EH (cell line): ENCODE results near the gene RAD51B.

Experiments used
- DNase-seq: peaks from one replicate; pipeline ENCODE4 v3.0.0-alpha.2; 2015; ENCODE audit warnings: low read depth

Gene RAD51B

DNA sequence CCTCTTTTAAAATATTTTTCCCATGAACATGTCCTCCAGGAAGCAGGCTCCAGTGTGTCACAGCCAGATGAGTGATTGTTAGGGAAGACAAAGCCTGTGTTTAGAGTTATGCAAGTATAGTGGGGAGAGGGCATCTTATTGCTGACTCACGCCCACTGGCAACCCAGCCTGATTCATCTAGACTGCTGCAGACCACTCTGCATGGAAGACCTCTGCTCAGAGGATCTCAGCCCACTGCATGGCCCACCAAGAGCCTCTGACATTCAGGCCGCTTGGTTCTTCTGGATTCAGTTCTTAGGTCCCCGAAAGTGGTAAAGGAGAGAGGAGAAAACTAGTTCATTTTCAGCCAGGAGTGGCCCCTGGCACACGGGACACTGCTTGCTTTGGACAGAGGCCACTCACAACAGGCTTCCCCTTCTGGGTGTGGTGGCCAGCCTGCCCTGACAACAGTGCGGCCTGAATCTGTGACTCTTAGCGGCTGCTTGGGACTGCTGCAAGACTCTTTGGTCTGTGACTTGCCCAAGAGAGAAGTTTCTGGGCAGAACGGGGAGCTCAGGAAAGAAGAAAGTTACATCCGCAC lies 707.0 kb downstream of the RAD51B start:
- DNase-seq, result peak; percentile 19

DNA sequence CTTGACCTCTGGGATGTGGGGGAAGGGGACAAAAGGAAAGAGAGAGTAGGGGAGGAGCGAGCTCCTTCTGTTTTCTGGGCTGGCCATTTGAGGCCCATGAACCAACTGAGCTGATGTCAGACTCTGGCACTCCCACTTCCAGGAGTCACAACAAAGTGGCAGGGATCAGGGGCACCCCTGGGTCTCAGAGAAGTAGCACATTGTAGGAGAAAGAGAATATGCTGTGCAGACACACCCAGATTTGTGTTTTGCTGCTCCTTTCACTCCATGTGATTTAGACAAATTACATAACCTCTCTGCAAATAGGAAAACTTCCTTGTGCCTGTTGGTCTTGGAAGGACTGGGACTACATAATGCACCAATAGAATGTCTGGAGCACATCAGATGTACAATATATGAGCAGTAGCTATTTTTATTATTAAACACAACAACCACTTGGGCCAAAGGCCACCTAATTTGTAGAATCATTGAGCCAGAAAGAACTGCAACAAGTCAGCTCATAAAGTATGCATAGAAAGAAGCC lies 707.8 kb downstream of the RAD51B start:
- peak; percentile 50 for DNase-seq

DNA sequence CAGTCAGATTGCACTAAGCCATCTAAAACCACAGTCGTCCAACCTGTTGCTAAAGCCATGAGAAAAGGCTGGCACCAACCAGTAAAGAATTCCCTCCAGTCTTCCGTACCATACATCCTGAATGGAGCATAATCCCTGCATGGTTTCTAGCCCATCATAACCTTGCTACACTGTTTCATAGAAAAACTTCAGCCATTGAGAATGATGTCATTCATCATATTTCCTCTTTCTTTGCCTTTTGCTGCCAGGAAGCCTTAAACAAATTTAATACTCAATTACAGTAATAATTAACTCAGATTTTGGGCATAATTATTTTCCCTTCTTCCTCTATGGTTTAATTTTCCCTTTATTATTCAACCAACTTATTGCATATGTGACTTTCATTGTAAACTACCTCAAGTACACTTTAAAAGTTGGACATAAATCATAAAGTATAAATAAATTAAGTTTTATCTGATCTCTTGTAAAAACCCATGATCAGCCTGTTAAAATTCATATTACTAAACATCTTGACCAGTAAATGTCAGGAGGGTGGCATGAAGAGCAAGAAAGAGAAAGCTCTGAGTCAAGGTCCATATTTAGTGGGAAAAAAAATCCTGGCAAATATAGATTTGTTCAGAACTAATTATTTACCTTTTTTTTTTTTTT lies 708.6 kb downstream of the RAD51B start:
- no peak for DNase-seq

DNA sequence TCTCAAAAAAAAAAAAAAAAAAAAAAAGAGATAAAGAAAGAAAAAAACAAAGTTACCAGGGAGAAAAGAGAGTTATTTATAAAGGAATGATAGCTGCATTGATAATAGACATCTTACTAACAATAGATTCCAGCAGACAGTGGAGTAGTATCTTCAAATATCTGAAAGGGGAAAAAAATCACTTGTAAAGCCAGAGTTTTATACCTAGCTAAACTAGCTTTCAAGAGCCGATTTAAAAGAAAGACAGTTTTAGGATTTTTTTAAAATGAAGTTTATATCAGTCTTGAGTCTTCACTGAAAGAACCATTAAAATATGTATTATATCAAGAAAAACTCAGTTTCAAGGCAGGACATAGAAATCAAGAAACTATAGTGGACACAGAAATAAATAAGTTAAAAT lies 710.9 kb downstream of the RAD51B start:
- DNase-seq, result no peak

DNA sequence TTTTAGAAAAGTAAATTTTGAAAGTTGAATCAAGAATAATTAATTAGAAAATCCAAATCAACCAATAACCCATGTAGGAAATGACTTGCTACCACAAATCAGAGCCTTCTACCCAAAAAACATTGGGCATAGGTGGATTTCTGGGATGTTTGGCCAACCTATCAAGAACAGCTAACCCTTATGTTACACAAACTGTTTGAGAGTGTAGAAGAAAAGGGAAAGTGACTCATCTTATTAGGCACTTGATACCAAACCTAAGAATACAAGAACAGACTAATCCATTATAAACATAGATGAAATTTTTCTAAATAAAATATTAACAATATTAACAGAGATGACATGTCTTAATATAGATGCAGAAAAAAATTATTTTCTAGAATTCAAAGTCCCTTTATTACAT lies 712.9 kb downstream of the RAD51B start:
- DNase-seq, result no peak

DNA sequence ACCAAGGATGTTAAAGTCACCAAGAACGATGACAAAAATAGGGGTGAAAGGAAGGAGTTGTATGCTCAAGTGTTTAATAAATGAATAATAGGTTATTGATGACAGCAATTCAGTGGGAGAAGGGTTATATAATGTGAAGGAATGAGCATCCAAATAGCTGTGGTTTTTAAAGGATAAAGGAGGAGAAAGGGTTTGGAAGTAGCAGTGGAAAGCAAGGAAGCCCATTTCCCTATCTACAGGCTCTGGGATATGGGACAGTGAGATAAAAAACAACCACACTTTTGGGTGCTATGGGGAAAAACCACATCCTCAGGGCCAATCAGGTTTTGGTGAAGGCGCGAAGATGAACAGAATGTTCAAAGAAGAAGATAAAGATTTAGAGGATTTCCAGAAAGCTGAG lies 714.7 kb downstream of the RAD51B start:
- DNase-seq, result no peak

DNA sequence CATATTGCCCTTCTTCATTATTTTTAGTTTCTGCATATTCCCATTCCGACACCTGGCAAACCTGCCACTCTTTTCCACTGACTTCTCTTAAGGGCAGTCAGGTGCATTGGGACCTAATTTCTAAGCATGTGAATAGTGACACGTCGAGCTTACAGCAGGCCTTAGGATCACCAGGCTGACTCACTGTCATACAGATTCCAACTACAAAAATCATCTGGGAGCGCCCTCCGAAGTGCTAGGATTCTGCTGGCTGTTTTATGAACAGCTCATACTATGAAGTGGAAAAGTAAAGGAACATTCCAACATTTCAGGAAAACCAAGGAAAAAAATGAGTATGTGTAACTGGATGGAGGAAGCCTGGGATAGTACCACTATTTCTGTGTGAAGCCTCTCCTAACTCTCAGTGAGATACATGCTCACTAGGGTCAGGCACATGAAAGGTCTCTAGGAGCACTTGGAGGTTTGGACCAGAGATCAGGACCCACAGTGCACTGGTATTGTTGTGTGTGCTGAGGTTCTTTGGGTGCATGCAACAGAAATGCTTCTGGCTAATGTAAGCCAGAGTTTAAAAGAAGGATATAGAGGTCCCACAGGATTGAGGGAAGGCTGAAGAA lies 715.9 kb downstream of the RAD51B start:
- DNase-seq, result peak; percentile 98

DNA sequence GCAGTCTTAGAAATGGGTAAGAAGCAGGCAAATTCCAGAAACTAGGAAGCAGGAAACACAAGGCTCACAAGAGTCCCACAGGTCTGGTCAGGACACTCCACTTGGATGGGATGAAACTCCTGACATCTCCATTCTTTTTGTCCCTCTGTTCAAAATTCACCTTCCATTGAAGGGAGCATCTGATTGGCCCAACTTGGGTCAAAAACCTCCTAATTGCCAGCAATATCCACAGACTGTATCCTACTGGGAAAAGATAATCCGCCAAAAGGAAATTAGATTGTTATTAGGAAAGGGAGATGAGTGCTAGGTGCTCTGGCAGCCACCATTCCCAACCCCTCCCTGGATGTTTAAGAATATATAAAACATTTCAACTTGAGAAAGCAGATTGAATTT lies 716.4 kb downstream of the RAD51B start:
- DNase-seq, result no peak

DNA sequence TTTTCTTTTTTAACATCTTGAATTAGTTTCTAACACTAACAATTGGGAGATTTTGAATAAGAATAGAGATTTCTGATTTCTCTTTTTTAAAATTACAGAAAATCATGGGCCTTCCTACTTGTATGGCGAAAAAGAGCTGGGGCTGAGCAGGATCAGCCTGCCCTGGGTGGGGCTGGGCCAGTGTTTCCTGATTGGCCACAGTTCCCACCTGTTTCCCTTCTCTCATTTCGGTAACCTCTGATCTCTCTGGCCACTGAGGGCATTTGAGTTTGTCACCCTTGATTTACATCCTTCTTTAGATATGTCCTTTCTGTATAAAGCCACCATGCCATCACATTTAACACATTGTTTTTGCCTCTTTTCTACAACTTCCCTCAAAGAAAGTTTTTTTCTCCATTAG lies 719.1 kb downstream of the RAD51B start:
- no peak for DNase-seq

DNA sequence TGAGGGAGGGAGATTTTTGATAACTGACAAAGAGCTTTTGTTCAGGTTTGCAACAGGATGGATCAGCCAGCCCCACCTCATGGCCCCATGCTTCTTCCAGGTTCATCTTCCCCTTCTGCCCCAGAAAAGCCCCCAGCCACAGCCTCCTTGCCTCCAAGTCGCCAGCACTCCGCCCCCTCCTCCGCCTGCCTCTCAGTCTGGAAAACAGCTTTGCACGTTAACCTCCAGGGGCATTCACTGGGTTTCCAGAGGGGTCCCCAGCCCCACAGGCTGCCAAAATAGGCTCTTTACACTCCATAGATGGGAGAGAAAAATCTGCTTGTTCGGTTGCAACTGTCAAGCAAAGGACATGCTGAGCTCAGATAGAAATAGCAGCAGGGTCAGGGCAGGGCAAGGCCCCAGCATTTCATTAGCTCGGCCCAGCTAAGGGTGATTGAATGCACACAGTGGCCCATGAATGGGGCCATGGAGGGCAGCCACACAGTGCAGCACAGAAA lies 719.7 kb downstream of the RAD51B start:
- no peak for DNase-seq

DNA sequence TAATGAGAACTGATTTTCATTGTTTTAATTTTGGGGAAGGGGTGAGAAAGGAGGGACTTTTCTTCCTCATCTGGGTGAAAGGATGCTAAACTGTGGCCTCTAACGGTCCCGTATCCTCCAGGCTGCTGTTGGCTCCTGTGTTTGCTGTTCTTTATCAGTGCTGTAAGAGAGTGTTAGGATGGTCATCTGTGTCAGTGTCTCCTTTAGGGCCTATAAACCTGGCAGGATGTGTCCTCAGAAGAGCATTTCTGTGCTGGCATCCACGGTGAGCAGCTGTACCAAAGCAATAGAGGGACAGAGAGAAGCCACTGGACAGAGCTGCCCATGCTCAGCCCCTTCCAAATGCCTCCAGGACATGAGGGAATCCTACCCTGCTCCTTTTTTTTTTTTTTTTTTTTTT lies 720.2 kb downstream of the RAD51B start:
- DNase-seq, result no peak

DNA sequence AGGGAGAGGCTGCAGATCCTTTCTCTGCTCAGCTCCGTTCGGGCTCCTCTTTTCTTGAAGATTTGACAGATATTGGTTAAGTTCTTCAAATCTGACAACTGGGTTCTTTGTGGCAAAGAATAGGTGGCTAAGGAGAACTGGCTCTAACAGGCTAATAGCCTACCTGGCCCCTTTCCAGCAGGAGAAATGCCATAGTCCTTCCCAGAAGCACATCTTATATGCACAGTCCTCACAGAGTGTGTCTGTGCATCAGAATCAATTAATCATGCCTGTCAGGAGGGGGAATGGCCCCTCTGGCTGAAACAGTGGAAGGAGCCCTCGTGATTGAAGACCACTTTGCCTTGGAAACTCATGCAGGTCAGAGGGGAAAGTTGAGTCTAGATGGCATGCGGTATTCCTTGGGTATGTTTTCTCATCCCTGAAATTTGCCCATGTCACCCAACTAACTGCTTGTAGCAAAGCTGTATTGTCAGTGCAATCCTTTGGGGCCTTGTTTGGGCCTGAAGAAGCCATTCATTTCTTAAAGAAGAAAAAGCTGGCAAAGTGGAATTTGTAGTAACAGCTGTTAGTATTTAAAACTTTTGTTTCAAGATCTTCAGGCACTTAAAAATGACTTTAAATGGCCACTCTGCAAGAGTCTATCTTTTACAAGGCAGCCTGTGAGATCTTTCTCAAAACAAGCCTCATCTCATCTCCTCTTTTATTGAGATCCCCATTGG lies 721.8 kb downstream of the RAD51B start:
- DNase-seq, result peak; percentile 21

DNA sequence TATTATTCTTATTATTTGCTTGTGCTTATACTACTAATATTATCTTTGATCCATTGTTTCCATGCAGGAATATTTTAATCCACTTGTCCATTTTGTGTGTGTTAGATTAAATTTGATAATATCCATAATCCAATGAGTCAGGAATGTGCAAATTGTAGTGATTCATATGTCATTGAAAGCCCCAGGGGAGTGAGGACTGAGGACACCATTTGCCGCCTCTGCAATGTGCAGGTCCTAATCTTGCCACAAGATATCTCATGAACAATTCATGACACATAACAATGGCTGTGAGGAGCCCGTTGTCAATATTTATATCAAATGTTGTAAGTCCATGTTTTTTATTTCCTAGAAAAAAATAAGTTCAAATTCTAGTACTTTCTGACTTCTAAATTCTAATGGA lies 722.8 kb downstream of the RAD51B start:
- no peak for DNase-seq

DNA sequence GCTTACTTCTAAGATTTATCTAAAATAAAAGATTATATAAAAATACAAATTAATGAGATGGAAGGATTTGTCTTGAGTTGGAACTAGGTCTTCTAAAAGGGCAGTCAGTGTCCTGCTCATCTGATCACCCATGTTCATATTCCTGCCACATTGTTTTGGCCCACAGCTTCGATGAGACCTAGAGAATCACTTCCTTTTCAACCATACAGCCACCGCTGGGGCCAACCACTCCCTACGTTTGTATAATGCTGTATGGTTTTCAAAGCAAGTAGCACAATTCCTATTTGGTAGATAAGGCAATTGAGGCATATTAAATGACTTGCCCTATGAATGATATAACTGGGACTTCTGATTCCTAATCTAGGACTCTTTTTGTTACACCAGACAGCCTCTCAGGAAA lies 723.9 kb downstream of the RAD51B start:
- DNase-seq, result no peak

DNA sequence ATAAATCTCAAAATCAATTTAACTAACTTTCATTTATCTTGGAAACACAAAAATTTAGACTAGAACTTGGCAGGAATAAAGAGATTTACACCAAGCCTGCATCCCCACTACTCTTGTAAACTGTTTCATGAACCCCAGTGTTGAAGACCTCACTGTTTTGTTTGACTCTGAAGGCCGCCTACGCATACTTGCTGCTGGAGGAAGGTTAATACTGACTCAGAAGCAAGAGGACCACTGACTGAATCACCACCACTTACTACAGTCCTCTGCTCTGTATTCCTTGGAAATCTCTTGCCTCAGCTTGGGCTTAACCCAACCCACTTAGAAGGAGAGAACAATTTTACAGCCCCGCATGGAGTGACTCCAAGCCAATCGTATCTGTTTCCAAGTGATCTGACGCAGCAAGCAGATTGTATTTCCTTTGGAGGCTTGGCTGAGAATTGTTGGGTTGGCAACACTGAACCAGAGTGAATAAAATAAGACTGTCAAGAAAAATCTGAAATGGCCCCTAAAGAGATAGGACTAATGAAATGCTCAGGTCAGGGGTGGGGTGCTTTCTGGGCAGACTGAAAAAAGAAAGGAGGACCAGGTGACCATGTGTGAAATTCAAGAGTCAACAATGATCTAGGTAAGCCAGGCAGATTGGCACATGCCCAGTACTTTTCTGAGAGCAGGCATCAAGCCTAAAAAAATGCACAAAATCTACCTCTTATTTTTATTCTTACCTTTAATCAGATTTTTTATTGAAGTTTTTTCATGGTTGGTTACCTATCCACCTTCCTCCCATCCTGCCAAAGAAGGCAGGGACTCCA lies 724.7 kb downstream of the RAD51B start:
- DNase-seq, result peak; percentile 99

DNA sequence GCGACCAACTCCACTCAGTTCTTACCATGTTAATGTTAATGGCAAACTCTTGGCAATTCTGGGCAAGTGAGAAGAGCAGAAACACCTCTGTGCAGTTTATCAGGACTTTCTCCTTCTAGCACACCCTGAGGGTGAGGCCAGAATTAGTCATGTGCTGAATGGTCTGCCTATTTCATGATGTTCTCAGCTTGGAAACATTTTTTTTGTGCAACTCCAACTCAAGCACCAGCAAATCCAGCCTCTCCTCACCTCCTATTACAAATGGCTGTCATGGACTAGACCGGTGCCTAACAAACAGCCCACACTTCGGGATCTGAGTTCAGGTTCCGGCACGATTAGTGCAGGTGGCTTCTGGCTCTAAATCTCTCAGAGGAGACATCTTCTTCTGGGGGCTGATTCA lies 727.3 kb downstream of the RAD51B start:
- peak; percentile 88 for DNase-seq

DNA sequence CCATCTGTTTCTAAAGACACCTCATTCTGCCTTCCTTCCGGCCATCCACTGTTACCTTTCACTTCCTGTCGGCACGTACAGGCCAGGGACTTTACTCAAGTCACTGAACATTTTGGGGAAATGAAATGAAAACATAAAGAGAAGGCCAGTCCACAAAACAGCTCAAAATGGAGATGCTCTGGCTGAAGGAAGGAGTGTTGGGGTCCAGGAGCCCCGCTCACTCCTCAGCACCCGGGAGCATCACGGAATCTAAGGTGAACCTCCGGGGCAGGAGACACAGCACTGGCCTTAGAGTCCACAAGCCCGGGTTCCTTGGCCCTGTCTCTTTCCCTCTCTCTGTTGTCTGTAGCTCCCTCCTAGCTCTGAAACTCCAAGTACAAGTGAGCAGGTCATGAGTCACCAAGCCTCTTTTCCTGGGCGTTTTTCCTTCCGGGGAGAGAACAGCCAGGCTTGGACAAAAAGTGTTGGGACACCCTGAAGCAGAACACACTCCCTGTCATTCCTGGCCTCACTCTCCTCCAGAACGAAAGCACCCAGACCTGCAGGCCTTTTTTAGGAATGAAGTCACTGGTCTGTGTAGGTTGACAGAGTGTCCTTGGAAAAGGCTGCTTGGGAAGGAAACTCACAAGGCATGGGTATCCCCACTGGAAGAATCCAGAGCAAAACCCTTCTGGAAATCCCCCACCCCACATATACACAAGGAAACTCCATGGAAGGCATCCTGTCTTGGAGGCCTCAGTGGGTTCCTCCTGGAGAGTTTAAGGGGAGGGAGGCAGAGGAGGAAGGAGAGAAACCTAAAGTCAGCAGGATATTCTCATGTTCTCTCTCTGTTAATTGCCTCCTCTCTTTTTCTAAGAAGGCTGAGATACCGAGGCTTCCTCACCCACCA lies 728.0 kb downstream of the RAD51B start:
- DNase-seq, result peak; percentile 98

DNA sequence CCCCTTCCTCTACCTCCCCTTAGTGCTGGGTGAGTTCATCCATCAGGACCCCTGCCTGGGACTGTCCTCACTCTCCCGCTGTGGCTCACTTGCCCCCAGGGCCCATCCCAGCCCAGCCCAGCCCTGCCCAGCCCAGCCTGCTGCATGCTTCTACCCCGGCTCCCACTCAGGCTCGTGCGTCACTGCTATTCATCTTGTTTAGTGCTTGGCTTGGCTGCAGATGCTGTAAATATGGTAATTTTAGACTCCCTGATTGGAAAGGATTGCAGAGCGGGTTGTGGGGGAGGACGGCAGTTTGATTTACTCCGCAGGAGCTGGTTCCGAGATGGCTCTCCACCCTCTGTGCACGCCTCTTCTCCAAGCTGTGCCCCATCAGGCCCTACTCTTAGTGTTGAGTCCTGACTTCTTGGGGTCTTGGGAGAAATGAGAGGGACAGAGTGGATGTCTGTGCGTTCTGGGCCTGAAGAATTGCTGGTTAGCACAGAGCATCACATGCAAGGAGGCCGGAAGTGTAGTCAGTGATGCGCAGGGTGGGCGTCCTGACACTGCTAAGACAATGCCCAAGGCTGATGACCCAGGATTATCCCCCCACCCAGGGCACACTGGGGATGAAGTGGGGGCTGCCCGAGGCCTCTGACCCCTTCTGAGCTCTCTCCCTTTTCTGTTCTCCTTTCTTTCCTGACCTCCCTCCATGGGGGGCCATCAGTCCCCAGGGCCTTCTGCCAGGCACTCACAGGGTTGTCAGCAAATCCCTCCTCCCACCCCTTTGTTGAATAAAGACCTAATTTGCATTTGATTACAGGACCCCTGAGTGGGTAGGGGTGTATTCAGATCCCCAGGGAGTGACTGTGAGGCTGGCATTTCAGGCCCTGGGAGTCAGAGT lies 728.9 kb downstream of the RAD51B start:
- DNase-seq, result peak; percentile 98

DNA sequence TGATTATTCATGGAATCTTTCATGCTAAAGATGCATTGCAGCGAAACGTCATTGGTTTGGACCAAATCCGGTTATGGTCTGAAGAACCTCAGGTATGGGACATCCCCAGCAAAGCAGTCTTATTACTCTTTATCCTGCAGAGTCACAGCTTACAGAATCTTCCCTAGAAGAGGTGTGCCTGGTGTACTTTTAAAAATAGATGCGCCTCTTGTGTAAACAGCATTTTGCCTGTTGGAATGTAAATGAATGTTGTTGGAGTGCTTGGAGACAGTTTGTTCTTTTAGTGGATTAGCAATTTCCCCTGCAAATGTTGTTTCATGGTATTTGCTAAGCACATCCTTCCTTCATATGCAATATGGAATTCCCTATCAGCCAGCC lies 730.7 kb downstream of the RAD51B start:
- DNase-seq, result peak; percentile 49
